GM18951 (cell line): ENCODE results near the gene FAM110D.

Experiments
- POLR2A ChIP-seq: IDR thresholded peaks from 4 replicates; pipeline ENCODE4 v1.6.1; 2011; ENCODE audit warnings: mild to moderate bottlenecking; ENCODE audit not compliant: insufficient read length, insufficient read depth; ENCODE audit errors: extremely low read depth
- in situ Hi-C: fragments of 300-500 bp; cut with MboI; formaldehyde crosslinking; loops from one replicate; pipeline ENCODE4 v1.12.0; 2022; ENCODE audit warnings: low sequenced_read_pairs, mixed read lengths, inconsistent platforms; ENCODE audit not compliant: unreplicated experiment

FAM110D gene

GRCh38 chr1:26162220-26162709 is 3.4 kb downstream of the FAM110D start:
- TF ChIP-seq POLR2A = no peak
- in situ Hi-C loops = no loop called here

GRCh38 chr1:26163684-26164035 is 4.8 kb downstream of the FAM110D start:
- in situ Hi-C loops = no loop called here
- no peak for TF ChIP-seq POLR2A

DNA sequence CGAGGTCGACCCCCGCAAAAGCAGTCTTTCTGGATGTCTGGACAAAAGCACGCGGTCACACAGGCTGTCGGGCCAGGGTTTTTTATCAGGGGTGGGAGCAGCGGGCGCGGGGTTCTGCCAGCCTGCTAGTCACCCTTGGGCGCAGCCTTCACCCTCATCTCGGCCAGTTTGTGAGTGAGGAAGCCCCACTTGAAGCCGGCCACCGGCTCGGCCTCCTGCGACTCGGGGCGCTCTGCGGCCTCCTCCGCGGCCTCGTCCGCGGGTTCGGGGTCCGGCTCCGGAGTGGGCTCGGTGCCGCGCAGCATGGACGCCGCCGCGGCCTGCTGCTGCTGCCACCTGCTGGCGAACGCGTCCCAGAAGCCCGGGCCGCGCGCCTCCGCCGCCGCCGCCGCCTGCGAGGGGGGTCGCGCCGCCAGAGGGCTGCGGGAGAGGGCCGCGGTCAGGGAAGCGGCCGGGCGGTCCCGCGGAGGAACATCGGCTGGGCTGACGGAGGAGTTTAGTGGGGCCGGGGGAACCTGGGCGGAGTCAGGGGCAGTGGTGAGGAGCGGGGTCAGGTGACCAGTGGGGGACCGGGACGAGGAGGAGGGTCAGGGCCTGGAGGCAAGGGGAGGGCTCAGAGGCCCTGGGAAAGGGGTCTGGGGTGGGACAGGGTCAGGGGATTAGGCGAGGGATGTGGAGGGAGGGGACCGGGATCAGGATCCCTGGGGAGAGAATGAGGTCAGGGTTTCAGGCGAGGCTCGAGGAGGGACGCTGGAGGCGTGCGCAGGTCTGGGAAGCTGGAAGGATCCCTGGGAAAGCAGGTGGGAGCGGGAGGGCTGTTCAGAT is 5.4 kb downstream of the FAM110D start:
- in situ Hi-C loops = no loop called here
- no peak for TF ChIP-seq POLR2A

- in situ Hi-C loops = no loop called here
- no peak for TF ChIP-seq POLR2A
These were observed 6.3 kb downstream of the FAM110D start for GRCh38 chr1:26164861-26165842.

DNA sequence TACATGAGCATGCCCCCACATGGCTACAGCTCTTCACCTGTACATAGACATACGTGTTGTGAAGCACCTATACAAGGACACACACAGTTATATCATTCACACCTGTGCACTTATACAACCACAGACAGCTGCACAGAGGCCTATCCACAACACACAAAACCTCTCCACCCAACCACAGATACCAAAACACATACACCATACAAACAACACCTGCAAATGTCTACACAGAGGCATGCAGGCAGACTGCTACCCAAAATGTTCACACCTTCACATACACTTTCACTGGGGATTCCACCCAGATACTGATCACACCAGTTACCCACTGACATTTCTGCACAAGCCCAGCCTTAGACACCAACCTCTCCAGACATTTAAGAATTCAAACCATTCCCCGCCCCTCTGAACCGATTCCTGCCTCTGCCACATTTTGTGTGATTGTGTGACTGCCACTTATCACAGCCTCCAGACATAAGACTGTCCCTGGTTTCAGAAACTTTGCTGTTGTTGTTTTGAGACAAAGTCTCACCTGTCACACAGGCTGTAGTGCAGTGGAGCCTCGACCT is 7.9 kb downstream of the FAM110D start:
- in situ Hi-C loops = no loop called here
- TF ChIP-seq POLR2A = no peak

- in situ Hi-C loops = no loop called here
- no peak for TF ChIP-seq POLR2A
These were observed 9.7 kb downstream of the FAM110D start, which contains the start of gene C1orf232 for GRCh38 chr1:26168410-26169197. Gene C1orf232 (minus strand): TSS chr1:26168963. CDS start chr1:26168499, 464 bp downstream.

GRCh38 chr1:26169198-26169554 is 10.3 kb downstream of the FAM110D start:
- TF ChIP-seq POLR2A = no peak
- in situ Hi-C loops = no loop called here

- in situ Hi-C loops = no loop called here
- peak; percentile 85 for TF ChIP-seq POLR2A
These were observed 11.0 kb downstream of the FAM110D start, which contains the start of gene ZNF593 for GRCh38 chr1:26169669-26170471. Gene ZNF593 (plus strand): TSS chr1:26169908. CDS start chr1:26169984, 76 bp downstream.

DNA sequence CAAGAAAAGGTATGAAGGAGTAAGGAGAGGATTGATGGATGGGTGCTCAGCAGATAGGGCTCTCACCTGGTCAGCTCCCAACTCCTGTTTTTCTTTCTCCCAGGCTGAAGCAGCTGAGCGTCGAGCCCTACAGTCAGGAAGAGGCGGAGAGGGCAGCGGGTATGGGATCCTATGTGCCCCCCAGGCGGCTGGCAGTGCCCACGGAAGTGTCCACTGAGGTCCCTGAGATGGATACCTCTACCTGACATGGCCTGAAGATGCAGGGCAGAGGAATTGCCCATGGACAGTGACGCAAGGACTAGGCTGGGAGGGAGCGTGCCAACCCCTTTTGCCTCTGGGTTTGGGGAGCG is 11.6 kb downstream of the FAM110D start:
- no peak for TF ChIP-seq POLR2A
- in situ Hi-C loops = no loop called here

DNA sequence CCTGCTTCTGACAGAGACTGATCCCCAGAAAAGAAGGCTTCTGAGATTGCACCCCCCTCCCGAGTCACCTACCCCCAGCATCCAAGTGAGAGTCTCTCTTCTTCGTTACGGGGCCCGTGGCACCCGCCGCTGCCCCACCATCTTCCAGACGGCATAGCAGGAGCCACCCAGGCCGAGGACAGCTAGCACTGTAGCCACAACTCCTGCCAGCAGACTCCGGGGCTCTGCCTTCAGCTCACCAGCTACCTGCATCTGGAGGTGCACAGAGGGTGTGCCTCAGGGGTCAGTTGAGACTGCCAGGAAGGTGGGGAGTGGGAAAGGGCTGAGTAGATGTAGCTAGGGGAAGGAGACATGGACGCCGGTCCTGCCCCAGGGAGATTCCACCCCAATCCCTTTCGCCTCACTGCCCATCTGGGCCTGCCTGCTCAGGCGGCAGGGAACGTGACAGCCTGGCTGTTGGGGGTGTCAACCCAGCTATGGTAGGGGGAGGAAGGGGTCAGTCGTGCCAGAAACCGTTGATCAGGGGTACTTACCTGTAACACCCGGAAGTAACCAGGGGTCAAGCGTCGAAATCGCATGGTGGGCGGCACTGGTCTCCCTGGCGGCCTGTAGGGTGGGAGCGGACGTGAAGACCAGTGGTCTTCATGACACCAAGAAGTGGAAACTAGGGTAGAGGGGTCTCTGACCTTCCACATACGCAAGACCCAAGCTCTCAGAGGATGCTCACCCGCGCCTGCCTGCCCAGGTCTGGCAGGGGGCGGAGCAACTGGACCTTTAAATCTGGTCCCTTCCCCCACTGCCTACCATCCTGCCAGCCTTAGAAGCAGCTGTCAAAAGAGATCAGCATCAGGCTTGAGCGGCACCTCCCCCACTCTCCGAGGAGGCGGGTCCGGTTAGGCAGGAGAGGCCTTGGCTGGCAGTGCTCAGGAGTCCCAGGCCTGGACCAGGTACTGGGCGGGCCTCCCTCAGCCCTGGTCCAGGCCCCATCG is 12.5 kb downstream of the FAM110D start, which contains the start of gene ZNF593OS:
TSS of gene ZNF593OS (minus strand) at position 749 of the 989 bp plus-strand sequence. CDS start at position 578, 171 bp downstream.
- no peak for TF ChIP-seq POLR2A
- in situ Hi-C loops = no loop called here

GRCh38 chr1:26175346-26175745 is 16.5 kb downstream of the FAM110D start:
- in situ Hi-C loops = no loop called here

More at GRCh38 chr1:26175346-26175745, 16.5 kb downstream of the FAM110D start:
- no peak for TF ChIP-seq POLR2A
